Measurements from ENCODE around the gene CNTN5. TPM values are rescaled to one million over a fixed set of nuclear protein-coding genes. Genes with fewer than 3 reads are reported as not detected.
A peak's percentile ranks its signal among the peaks of the same experiment; 100 is the strongest.
"Not testable (repeated sequence)": the region's sequence is repeated elsewhere in the genome, so short reads cannot be mapped to it uniquely, and the experiment has no call there.

The CNTN5 gene
- total RNA-seq, 1 experiment from 2014 or later: 1.6 TPM

GRCh38 chr11:99739464-99740089 is 718.8 kb downstream of the CNTN5 start:
- peak; percentile 27 for DNase-seq (ENCODE audit: low read depth)
- in situ Hi-C loops (cut with HindIII; ENCODE audit: low pct_unique_long_range_greater_than_20kb, low sequenced_read_pairs): no loop called here

- DNase-seq (ENCODE audit: low read depth): no peak
- in situ Hi-C loops (cut with HindIII; ENCODE audit: low pct_unique_long_range_greater_than_20kb, low sequenced_read_pairs): no loop called here
Measured at GRCh38 chr11:99742501-99742900, 721.8 kb downstream of the CNTN5 start.

GRCh38 chr11:99759787-99760186 is 739.0 kb downstream of the CNTN5 start:
- no peak for DNase-seq (ENCODE audit: low read depth)
- in situ Hi-C loops (cut with HindIII; ENCODE audit: low pct_unique_long_range_greater_than_20kb, low sequenced_read_pairs): no loop called here

GRCh38 chr11:99766811-99767210 is 746.1 kb downstream of the CNTN5 start:
- DNase-seq (ENCODE audit: low read depth): no peak
- in situ Hi-C loops (cut with HindIII; ENCODE audit: low pct_unique_long_range_greater_than_20kb, low sequenced_read_pairs): no loop called here

GRCh38 chr11:99773646-99774045 is 752.9 kb downstream of the CNTN5 start:
- DNase-seq (ENCODE audit: low read depth): peak; percentile 67
- in situ Hi-C loops (cut with HindIII; ENCODE audit: low pct_unique_long_range_greater_than_20kb, low sequenced_read_pairs): no loop called here

GRCh38 chr11:99781074-99781473 is 760.3 kb downstream of the CNTN5 start:
- DNase-seq (ENCODE audit: low read depth): no peak
- in situ Hi-C loops (cut with HindIII; ENCODE audit: low pct_unique_long_range_greater_than_20kb, low sequenced_read_pairs): no loop called here

GRCh38 chr11:99791354-99791753 is 770.6 kb downstream of the CNTN5 start:
- DNase-seq (ENCODE audit: low read depth): no peak
- in situ Hi-C loops (cut with HindIII; ENCODE audit: low pct_unique_long_range_greater_than_20kb, low sequenced_read_pairs): no loop called here

- no peak for DNase-seq (ENCODE audit: low read depth)
- in situ Hi-C loops (cut with HindIII; ENCODE audit: low pct_unique_long_range_greater_than_20kb, low sequenced_read_pairs): no loop called here
Measured at GRCh38 chr11:99795999-99796398, 775.2 kb downstream of the CNTN5 start.

- in situ Hi-C loops (cut with HindIII; ENCODE audit: low pct_unique_long_range_greater_than_20kb, low sequenced_read_pairs): no loop called here
Measured at GRCh38 chr11:99803501-99803900, 782.8 kb downstream of the CNTN5 start.

GRCh38 chr11:99812516-99812915 is 791.8 kb downstream of the CNTN5 start:
- in situ Hi-C loops (cut with HindIII; ENCODE audit: low pct_unique_long_range_greater_than_20kb, low sequenced_read_pairs): no loop called here
- DNase-seq (ENCODE audit: low read depth): no peak

More at GRCh38 chr11:99803501-99803900, 782.8 kb downstream of the CNTN5 start:
- no peak for DNase-seq (ENCODE audit: low read depth)

GRCh38 chr11:99814021-99814420 is 793.3 kb downstream of the CNTN5 start:
- DNase-seq (ENCODE audit: low read depth): no peak
- in situ Hi-C loops (cut with HindIII; ENCODE audit: low pct_unique_long_range_greater_than_20kb, low sequenced_read_pairs): no loop called here

GRCh38 chr11:99814738-99815137 is 794.0 kb downstream of the CNTN5 start:
- in situ Hi-C loops (cut with HindIII; ENCODE audit: low pct_unique_long_range_greater_than_20kb, low sequenced_read_pairs): no loop called here
- DNase-seq (ENCODE audit: low read depth): no peak

GRCh38 chr11:99818991-99819390 is 798.2 kb downstream of the CNTN5 start:
- in situ Hi-C loops (cut with HindIII; ENCODE audit: low pct_unique_long_range_greater_than_20kb, low sequenced_read_pairs): no loop called here
- no peak for DNase-seq (ENCODE audit: low read depth)

- in situ Hi-C loops (cut with HindIII; ENCODE audit: low pct_unique_long_range_greater_than_20kb, low sequenced_read_pairs): no loop called here
- DNase-seq (ENCODE audit: low read depth): peak; percentile 74
Measured at GRCh38 chr11:99822846-99823565, 802.3 kb downstream of the CNTN5 start.

GRCh38 chr11:99836739-99837138 is 816.0 kb downstream of the CNTN5 start:
- in situ Hi-C loops (cut with HindIII; ENCODE audit: low pct_unique_long_range_greater_than_20kb, low sequenced_read_pairs); DNase-seq (ENCODE audit: low read depth): not testable (repeated sequence)

GRCh38 chr11:99841885-99842284 is 821.1 kb downstream of the CNTN5 start:
- in situ Hi-C loops (cut with HindIII; ENCODE audit: low pct_unique_long_range_greater_than_20kb, low sequenced_read_pairs): no loop called here

GRCh38 chr11:99865951-99866350 is 845.2 kb downstream of the CNTN5 start:
- in situ Hi-C loops (cut with HindIII; ENCODE audit: low pct_unique_long_range_greater_than_20kb, low sequenced_read_pairs): no loop called here
- no peak for DNase-seq (ENCODE audit: low read depth)

More at GRCh38 chr11:99841885-99842284, 821.1 kb downstream of the CNTN5 start:
- DNase-seq (ENCODE audit: low read depth): no peak

- in situ Hi-C loops (cut with HindIII; ENCODE audit: low pct_unique_long_range_greater_than_20kb, low sequenced_read_pairs): no loop called here
- no peak for DNase-seq (ENCODE audit: low read depth)
Measured at GRCh38 chr11:99881610-99882009, 860.9 kb downstream of the CNTN5 start.

GRCh38 chr11:99884750-99885149 is 864.0 kb downstream of the CNTN5 start:
- in situ Hi-C loops (cut with HindIII; ENCODE audit: low pct_unique_long_range_greater_than_20kb, low sequenced_read_pairs): no loop called here
- no peak for DNase-seq (ENCODE audit: low read depth)

GRCh38 chr11:99887481-99887880 is 866.7 kb downstream of the CNTN5 start:
- in situ Hi-C loops (cut with HindIII; ENCODE audit: low pct_unique_long_range_greater_than_20kb, low sequenced_read_pairs): no loop called here
- no peak for DNase-seq (ENCODE audit: low read depth)

All from Caki2 (cell line).